HEK293 (cell line): ENCODE results near the gene FAM83E.

Source experiments
- ATF2 ChIP-seq: fragments of 450-650 bp; formaldehyde crosslinking; IDR thresholded peaks from 2 replicates; pipeline ENCODE4 v1.5.1; 2016; ENCODE audit warnings: missing biosample characterization, missing genetic modification characterization, low read depth
- CTCF ChIP-seq: fragments of 450-650 bp; formaldehyde crosslinking; IDR thresholded peaks from 2 replicates; pipeline ENCODE4 v1.5.1; 2016; ENCODE audit warnings: missing biosample characterization, missing genetic modification characterization
- PATZ1 ChIP-seq: fragments of 450-650 bp; formaldehyde crosslinking; IDR thresholded peaks from 2 replicates; pipeline ENCODE4 v1.5.1; 2016; ENCODE audit warnings: missing biosample characterization, missing genetic modification characterization
- TRIM28 ChIP-seq: IDR thresholded peaks from 2 replicates; pipeline ENCODE4 v1.6.1; 2011; ENCODE audit warnings: low read length, control low read depth, borderline replicate concordance
- ZBTB21 ChIP-seq: fragments of 450-650 bp; formaldehyde crosslinking; IDR thresholded peaks from 2 replicates; pipeline ENCODE4 v1.5.1; 2017; ENCODE audit warnings: missing biosample characterization, missing genetic modification characterization
- ZBTB44 ChIP-seq: fragments of 450-650 bp; IDR thresholded peaks from 2 replicates; pipeline ENCODE4 v1.5.1; 2018; ENCODE audit warnings: missing biosample characterization, mild to moderate bottlenecking, missing genetic modification characterization
- ZNF155 ChIP-seq: fragments of 450-650 bp; formaldehyde crosslinking; IDR thresholded peaks from 2 replicates; pipeline ENCODE4 v1.5.1; 2016; ENCODE audit warnings: missing biosample characterization, missing genetic modification characterization
- ZNF274 ChIP-seq, 2 experiments: fragments of 200-500 bp in 1 of 2; fragments of 450-650 bp in 1 of 2; sonication (Bioruptor generic) in 1 of 2; formaldehyde crosslinking in 1 of 2; IDR thresholded peaks; 2 replicates each; pipeline versions ENCODE4 v1.5.1 to v1.6.1; 2014 to 2016; ENCODE audit warnings: borderline replicate concordance in 1 of 2, inconsistent platforms in 1 of 2, low read length in 1 of 2, missing biosample characterization in 1 of 2, missing genetic modification characterization in 1 of 2
- ZNF335 ChIP-seq: fragments of 450-650 bp; formaldehyde crosslinking; conservative IDR thresholded peaks from 2 replicates; pipeline ENCODE4 v1.5.1; 2016; ENCODE audit warnings: missing biosample characterization, missing genetic modification characterization
- ZNF449 ChIP-seq: fragments of 450-650 bp; formaldehyde crosslinking; IDR thresholded peaks from 2 replicates; pipeline ENCODE4 v1.5.1; 2017; ENCODE audit warnings: missing biosample characterization, mild to moderate bottlenecking, missing genetic modification characterization, moderate library complexity
- ZNF501 ChIP-seq: fragments of 450-650 bp; formaldehyde crosslinking; IDR thresholded peaks from 2 replicates; pipeline ENCODE4 v1.5.1; 2016; ENCODE audit warnings: missing biosample characterization, missing genetic modification characterization
- ZNF677 ChIP-seq: fragments of 450-650 bp; IDR thresholded peaks from 2 replicates; pipeline ENCODE4 v1.5.0; 2018; ENCODE audit warnings: missing biosample characterization, mild to moderate bottlenecking, missing genetic modification characterization, moderate library complexity
- ZSCAN16 ChIP-seq: fragments of 450-650 bp; formaldehyde crosslinking; IDR thresholded peaks from 2 replicates; pipeline ENCODE4 v1.5.1; 2016; ENCODE audit warnings: missing biosample characterization, missing genetic modification characterization

- TF ChIP-seq CTCF (tag by site-specific recombination) (no peak), ZNF335 (tag by site-specific recombination) (no peak), ATF2 (tag by site-specific recombination) (no peak), ZBTB44 (tag by site-specific recombination) (no peak), TRIM28 (no peak), ZNF501 (tag by site-specific recombination) (no peak), ZNF677 (no peak), ZNF155 (no peak), ZBTB21 (tag by site-specific recombination) (no peak), ZNF449 (no peak), ZNF274 (IDR thresholded peaks at IDR 0.05; ENCODE audit: low read length) (no peak), ZNF274 (tag by site-specific recombination; IDR thresholded peaks at IDR 0.05; ENCODE audit: borderline replicate concordance) (no peak), PATZ1 (tag by site-specific recombination) (no peak), ZSCAN16 (tag by site-specific recombination) (no peak)
Measured at GRCh38 chr19:48629297-48629598, 14.4 kb upstream of the FAM83E start.
